GM12873 (cell line): ENCODE measurements around the gene AQP3.

Source experiments
- TF ChIP-seq, protein P1 (sequence below): IDR thresholded peaks from 2 replicates; pipeline ENCODE4 v1.5.1; 2012; ENCODE audit warnings: low read depth, mild to moderate bottlenecking, moderate library complexity, low read length, control low read depth; ENCODE audit not compliant: insufficient read depth; ENCODE audit errors: missing control alignments

Gene AQP3

DNA sequence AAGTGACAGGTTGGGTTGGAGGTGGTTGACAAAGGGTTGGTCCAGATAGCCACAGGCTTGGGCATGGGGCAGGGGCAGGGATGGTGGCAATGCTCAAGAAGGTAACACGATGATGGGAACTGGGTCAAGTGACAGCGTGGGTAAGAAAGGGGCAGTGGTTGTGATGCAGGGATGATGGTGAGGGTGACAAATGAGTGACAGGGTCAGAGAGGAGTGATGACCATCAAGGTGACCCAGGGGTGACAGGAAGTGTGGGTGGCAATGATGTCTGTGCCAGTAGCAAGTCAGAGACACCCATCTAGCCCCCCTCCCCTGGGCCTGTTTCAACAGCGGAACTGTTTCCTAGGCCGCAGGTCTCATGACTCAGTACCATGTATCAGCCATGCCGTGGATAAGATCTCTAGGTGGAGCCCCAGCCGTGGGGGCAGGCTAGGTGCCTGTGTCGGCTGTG lies 20.5 kb downstream of the AQP3 start:
- TF ChIP-seq, protein P1, sequence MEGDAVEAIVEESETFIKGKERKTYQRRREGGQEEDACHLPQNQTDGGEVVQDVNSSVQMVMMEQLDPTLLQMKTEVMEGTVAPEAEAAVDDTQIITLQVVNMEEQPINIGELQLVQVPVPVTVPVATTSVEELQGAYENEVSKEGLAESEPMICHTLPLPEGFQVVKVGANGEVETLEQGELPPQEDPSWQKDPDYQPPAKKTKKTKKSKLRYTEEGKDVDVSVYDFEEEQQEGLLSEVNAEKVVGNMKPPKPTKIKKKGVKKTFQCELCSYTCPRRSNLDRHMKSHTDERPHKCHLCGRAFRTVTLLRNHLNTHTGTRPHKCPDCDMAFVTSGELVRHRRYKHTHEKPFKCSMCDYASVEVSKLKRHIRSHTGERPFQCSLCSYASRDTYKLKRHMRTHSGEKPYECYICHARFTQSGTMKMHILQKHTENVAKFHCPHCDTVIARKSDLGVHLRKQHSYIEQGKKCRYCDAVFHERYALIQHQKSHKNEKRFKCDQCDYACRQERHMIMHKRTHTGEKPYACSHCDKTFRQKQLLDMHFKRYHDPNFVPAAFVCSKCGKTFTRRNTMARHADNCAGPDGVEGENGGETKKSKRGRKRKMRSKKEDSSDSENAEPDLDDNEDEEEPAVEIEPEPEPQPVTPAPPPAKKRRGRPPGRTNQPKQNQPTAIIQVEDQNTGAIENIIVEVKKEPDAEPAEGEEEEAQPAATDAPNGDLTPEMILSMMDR = no peak

DNA sequence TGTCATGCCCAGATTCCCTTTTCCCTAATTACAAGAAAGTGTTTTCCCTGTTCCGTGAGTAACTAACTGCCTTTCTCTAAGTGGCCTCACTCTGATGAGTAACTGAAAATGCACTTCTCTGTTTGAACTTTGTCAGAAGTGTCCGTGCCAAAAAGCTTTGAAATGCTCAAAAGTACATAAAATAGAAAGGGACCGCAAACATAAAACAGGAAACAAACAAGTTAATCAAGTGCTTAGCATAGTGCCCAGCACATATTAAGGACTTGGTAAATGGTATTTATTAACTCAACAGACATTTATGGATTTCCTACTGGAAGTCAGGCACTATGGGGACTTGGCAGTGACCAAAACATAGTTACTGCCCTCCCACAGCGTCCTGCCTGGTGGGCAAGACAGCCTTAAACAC lies 22.3 kb downstream of the AQP3 start:
- TF ChIP-seq, protein P1 = no peak

DNA sequence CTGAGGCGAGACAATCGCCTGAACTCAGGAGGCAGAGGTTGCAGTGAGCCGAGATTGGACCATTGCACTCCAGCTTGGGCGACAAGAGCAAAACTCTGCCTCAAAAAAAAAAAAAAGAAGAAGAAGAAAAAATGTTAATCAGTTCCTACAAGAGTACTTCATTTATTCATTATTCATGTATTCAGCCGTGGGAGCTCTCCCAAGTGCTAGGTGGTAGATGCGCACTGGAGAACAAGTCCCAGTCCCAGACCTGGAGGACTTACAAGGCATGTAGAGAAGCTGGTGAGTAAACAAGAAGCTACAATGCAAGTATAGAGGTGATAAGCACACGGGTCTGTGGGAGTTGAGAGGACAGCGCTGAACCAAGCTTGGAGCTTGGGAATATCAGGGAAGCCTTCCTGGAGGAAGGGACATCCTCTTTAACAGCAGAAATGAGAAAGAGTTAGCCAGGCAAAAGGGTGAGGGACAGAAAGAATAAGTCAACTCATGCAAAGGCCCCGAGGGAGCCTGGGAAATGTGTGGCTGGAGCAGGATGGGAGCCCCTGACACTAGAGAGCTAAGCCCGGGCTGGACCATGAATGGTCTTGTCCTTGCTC lies 27.6 kb downstream of the AQP3 start:
- TF ChIP-seq, protein P1 = no peak

DNA sequence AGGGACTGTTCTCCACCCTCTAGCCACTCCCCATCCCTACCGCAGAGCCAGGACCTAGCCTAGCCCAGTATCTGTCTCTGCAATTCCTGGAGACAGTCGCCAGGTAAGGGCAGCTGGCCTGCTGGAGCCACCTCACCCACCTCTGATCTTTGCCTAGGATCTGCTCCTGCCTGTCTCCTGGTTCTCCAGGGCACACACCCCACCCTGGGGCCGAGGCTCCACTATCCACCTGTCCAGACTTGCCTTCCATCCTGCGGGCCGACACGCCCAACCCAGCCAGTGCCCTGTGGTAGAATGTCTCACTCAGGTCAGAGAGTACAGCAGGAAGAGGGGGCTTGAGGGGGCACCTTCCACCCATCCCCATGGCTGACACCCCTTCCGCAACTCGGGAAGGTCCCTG lies 29.3 kb downstream of the AQP3 start:
- TF ChIP-seq, protein P1 = no peak

DNA sequence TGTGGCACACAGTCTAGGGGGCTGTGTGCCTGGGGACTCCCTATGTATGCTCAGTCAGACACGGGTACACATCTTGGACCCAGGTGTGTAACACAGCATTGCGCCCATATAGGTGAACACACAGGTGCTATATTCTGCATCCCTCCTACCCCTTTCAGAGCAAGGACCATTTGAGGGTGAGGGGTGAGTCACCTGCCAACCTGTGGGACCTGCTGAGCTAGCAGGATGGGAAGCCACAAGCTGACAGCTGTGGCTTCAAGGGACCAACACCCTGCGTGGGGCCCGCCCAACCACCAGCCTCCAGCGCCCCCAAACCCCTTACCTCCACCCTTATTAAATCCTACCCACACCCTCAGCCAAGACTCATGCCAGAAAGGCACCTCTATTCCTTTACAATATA lies 30.4 kb downstream of the AQP3 start:
- TF ChIP-seq, protein P1 = no peak

DNA sequence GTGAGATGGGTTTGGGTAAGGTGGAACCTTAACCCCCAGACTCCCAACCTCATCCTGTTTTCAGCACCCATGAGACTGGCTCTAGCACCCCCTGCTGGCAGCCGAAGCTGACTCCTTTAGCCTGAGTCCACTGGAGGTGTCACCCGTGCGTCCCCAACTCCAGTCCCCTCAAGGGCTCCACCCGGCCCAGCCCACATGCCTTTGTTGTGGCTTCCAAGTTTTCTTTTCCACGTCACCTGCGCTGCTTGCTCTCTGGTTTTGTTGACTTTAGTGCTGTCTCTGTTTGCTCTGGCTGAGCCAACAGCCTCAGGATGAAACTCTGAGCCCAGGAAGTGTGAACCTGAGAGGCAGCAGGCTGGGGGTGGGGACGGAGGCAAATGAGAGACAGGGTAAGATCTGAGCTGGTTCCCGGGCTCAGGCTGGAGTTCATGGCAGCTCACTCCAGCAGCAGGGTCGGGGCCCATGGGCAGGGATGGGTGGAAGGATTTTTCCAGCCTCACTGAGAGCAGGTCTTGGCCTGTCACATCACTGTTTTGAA lies 31.8 kb downstream of the AQP3 start:
- TF ChIP-seq, protein P1 = peak; percentile 95

DNA sequence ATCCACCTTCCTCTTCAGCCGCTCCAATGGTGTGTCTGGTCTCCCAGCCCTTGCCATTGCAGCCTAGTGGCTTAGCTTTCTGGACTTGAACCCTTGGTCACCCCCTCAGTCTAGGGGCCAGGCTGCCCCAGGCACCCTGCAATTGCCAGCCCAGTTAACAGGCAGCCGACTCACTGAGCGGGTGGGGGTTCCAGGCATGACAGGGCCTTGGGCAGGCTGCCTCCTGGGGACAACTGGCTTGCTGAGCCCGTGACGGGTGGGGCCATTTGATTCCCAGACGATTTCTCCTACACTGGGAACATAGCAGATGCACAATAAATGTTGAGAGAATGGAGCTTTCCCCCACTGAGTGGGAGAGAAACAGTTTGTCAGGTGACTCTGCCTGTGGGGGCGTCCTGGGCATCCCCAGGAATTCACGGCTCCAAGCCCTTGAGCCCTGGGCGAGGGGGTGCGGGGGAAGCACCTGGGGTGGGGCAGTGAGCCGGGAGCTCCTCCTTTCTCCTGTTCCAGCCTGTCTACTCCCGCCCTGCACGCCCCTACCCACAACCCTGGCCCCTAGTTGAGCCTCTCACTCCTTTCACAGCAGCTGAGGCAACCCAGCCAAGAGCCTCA lies 32.4 kb downstream of the AQP3 start:
- TF ChIP-seq, protein P1 = no peak
